ENCODE measurements around the gene ARHGAP12.

DNA sequence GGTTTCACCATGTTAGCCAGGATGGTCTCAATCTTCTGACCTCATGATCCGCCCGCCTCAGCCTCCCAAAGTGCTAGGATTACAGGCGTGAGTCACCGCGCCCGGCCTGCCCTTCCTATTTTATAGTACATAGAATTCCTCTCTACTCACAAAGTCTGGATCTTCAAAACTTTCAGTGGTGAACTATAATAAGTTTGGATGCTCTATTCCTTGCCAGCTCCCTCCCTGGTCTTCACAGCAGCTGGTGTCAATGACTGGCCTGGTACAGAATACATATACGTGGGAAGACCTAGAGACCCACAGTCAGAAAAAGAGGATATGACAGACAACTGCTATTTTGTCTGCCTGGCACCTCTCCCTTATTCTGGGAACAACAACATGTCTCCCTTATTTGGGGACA, 40.8 kb downstream of the ARHGAP12 start:
- TF ChIP-seq, protein P1, sequence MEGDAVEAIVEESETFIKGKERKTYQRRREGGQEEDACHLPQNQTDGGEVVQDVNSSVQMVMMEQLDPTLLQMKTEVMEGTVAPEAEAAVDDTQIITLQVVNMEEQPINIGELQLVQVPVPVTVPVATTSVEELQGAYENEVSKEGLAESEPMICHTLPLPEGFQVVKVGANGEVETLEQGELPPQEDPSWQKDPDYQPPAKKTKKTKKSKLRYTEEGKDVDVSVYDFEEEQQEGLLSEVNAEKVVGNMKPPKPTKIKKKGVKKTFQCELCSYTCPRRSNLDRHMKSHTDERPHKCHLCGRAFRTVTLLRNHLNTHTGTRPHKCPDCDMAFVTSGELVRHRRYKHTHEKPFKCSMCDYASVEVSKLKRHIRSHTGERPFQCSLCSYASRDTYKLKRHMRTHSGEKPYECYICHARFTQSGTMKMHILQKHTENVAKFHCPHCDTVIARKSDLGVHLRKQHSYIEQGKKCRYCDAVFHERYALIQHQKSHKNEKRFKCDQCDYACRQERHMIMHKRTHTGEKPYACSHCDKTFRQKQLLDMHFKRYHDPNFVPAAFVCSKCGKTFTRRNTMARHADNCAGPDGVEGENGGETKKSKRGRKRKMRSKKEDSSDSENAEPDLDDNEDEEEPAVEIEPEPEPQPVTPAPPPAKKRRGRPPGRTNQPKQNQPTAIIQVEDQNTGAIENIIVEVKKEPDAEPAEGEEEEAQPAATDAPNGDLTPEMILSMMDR (IDR thresholded peaks at IDR 0.05), result no peak
- TF ChIP-seq EP300 (IDR thresholded peaks at IDR 0.05; ENCODE audit: borderline replicate concordance in 1 of 2, low read depth in 1 of 2, low read length in 1 of 2), result no peak
- no peak for TF ChIP-seq FOSL2 (IDR thresholded peaks at IDR 0.05; ENCODE audit: borderline replicate concordance, low read depth)
- TF ChIP-seq, protein P2, sequence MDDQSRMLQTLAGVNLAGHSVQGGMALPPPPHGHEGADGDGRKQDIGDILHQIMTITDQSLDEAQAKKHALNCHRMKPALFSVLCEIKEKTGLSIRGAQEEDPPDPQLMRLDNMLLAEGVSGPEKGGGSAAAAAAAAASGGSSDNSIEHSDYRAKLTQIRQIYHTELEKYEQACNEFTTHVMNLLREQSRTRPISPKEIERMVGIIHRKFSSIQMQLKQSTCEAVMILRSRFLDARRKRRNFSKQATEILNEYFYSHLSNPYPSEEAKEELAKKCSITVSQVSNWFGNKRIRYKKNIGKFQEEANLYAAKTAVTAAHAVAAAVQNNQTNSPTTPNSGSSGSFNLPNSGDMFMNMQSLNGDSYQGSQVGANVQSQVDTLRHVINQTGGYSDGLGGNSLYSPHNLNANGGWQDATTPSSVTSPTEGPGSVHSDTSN (IDR thresholded peaks at IDR 0.05), result no peak
- TF ChIP-seq, protein P3, sequence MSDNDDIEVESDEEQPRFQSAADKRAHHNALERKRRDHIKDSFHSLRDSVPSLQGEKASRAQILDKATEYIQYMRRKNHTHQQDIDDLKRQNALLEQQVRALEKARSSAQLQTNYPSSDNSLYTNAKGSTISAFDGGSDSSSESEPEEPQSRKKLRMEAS (IDR thresholded peaks at IDR 0.05; ENCODE audit: low read depth), result no peak
- TF ChIP-seq, protein P4, sequence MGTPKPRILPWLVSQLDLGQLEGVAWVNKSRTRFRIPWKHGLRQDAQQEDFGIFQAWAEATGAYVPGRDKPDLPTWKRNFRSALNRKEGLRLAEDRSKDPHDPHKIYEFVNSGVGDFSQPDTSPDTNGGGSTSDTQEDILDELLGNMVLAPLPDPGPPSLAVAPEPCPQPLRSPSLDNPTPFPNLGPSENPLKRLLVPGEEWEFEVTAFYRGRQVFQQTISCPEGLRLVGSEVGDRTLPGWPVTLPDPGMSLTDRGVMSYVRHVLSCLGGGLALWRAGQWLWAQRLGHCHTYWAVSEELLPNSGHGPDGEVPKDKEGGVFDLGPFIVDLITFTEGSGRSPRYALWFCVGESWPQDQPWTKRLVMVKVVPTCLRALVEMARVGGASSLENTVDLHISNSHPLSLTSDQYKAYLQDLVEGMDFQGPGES (IDR thresholded peaks at IDR 0.05; ENCODE audit: low read depth, low read length), result no peak
- TF ChIP-seq, protein P5, sequence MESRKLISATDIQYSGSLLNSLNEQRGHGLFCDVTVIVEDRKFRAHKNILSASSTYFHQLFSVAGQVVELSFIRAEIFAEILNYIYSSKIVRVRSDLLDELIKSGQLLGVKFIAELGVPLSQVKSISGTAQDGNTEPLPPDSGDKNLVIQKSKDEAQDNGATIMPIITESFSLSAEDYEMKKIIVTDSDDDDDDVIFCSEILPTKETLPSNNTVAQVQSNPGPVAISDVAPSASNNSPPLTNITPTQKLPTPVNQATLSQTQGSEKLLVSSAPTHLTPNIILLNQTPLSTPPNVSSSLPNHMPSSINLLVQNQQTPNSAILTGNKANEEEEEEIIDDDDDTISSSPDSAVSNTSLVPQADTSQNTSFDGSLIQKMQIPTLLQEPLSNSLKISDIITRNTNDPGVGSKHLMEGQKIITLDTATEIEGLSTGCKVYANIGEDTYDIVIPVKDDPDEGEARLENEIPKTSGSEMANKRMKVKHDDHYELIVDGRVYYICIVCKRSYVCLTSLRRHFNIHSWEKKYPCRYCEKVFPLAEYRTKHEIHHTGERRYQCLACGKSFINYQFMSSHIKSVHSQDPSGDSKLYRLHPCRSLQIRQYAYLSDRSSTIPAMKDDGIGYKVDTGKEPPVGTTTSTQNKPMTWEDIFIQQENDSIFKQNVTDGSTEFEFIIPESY (IDR thresholded peaks at IDR 0.05; ENCODE audit: borderline replicate concordance, low read depth), result no peak
- no peak for TF ChIP-seq GATA2 (CRISPR knock-in tag; IDR thresholded peaks at IDR 0.05)
- TF ChIP-seq CHD2 (IDR thresholded peaks at IDR 0.05; ENCODE audit: low read length, partially characterized antibody), result no peak
- no peak for TF ChIP-seq EZH2phosphoT487 (IDR thresholded peaks at IDR 0.05; ENCODE audit: borderline replicate concordance, low read depth)
- TF ChIP-seq JUND (IDR thresholded peaks at IDR 0.05), result no peak
- TF ChIP-seq RXRA (IDR thresholded peaks at IDR 0.05; ENCODE audit: borderline replicate concordance, low read depth), result no peak
- TF ChIP-seq GABPA (IDR thresholded peaks at IDR 0.05; ENCODE audit: low read depth), result no peak
- no peak for TF ChIP-seq POLR2AphosphoS5 (IDR thresholded peaks at IDR 0.05; ENCODE audit: low read depth, low read length)
